Activated CD4-positive, alpha-beta T cell treated with anti-CD3 and anti-CD28 coated beads, Interleukin-2, amount 10 ng/mL, durations not matched to agents 7 days and 5 days (primary cell): ENCODE results near the gene ATL1. TPM values are rescaled to one million over a fixed set of nuclear protein-coding genes. Genes with fewer than 3 reads are reported as not detected.
A peak's percentile ranks its signal among the peaks of the same experiment; 100 is the strongest.

Source experiments
- CTCF ChIA-PET: fragments of 350-600 bp; sonication (Branson Sonifier 250); formaldehyde crosslinking; loops from one replicate; lab custom pipeline; 2021; ENCODE audit warnings: antibody characterized with exemption; lab: Charles Lee
- POLR2A ChIA-PET: fragments of 350-600 bp; sonication (Branson Sonifier 250); formaldehyde crosslinking; loops from one replicate; lab custom pipeline; 2021; ENCODE audit warnings: antibody characterized with exemption; lab: Charles Lee
- DNase-seq: peaks from one replicate; pipeline ENCODE4 v3.0.0-alpha.2; 2020
- H3K27ac Mint-ChIP-seq: one replicate; pipeline ENCODE4 v1.8.0; 2021; ENCODE audit warnings: mild to moderate bottlenecking, moderate library complexity, mixed read lengths
- H3K27me3 Mint-ChIP-seq: one replicate; pipeline ENCODE4 v1.8.0; 2021; ENCODE audit warnings: mixed read lengths
- H3K36me3 Mint-ChIP-seq: one replicate; pipeline ENCODE4 v1.8.0; 2021; ENCODE audit warnings: low read depth, mixed read lengths
- H3K4me1 Mint-ChIP-seq: one replicate; pipeline ENCODE4 v1.8.0; 2021; ENCODE audit warnings: mixed read lengths
- H3K4me3 Mint-ChIP-seq: one replicate; pipeline ENCODE4 v1.8.0; 2021; ENCODE audit warnings: mild to moderate bottlenecking, moderate library complexity, mixed read lengths
- H3K9me3 Mint-ChIP-seq: one replicate; pipeline ENCODE4 v1.8.0; 2021; ENCODE audit warnings: mixed read lengths
- total RNA-seq, 2 experiments: library from RNA; stranded (reverse); gene quantifications; one replicate each; pipeline ENCODE4 v1.2.3, GENCODE V29; 2021

Gene ATL1
- total RNA-seq, 2 experiments from 2014 or later, result 0.67 to 1.2 TPM

DNA sequence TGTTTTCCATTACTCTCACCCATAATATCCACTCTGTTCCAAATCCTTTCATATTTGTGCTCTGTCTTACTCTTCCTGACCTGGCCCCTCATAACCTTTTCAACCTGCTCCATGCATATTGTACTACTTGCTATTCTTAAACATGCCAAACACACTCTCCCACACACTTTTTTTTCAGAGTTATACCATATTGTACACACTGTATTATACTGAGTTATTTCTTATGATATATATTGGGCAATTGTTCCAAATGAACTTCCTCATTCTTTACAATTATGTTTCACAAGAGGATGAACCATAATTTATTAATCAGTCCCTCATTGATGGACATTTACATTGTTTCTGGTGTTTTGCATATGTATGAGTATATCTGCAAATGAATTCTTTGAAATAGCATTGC lies 18.5 kb downstream of the ATL1 start:
- no peaks in the 10 kb centered on the region for H3K4me1 Mint-ChIP-seq
- H3K36me3 Mint-ChIP-seq, result no peaks in the 10 kb centered on the region
- H3K4me3 Mint-ChIP-seq, result no peak overlapping the region
- DNase-seq, result no peak
- no peak overlapping the region for H3K27ac Mint-ChIP-seq
- ChIA-PET POLR2A (no interaction called here), CTCF (no interaction called here)
- H3K9me3 Mint-ChIP-seq, result no peaks in the 10 kb centered on the region
- H3K27me3 Mint-ChIP-seq, result peaks cover 9% of the 10 kb centered on the region

- Mint-ChIP-seq H3K4me3 (no peak overlapping the region), H3K36me3 (no peaks in the 10 kb centered on the region), H3K4me1 (no peaks in the 10 kb centered on the region), H3K27me3 (no peaks in the 10 kb centered on the region), H3K9me3 (no peaks in the 10 kb centered on the region), H3K27ac (no peak overlapping the region)
- no peak for DNase-seq
- CTCF ChIA-PET, result interaction anchor here (1.5 kb wide), 1 partner anchor 15 kb away, joined by 3 read pairs; no protein-coding TSS in a partner anchor
- POLR2A ChIA-PET, result no interaction called here
Measured at GRCh38 chr14:50590464-50590863, 30.5 kb downstream of the ATL1 start.

DNA sequence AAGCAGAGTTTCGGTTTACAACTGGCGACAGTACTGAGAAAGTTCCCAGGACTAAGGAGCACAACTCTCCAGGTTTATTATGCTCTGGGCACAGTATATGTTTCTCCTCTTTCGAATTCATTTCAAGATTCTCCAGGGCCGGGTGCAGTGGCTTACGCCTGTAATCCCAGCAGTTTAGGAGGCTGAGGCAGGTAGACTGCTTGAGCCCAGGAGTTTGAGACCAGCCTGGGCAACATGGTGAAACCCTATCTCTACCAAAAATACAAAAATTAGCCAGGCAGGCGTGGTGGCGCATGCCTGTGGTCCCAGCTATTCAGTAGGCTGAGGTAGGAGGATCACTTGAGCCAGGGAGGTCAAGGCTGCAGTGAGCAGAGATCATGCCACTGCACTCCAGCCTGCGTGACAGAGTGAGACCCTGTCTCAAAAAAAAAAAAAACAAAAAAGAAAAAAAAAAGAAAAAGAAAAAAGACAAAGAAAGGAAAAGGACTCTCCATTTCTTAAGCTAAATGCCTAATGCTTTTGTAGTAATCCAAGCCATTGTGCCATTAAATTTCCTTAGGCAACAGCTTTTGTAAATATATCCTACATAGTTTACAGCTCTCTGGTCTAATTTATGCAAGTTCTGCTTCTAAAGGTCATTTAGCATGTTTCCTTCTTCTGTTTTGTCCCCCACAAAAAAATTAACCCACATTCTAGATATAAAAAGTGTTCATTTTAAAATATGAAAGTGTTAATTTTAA lies 34.8 kb downstream of the ATL1 start:
- Mint-ChIP-seq H3K27ac (no peak overlapping the region), H3K9me3 (no peaks in the 10 kb centered on the region), H3K36me3 (no peaks in the 10 kb centered on the region), H3K4me3 (no peak overlapping the region), H3K4me1 (no peaks in the 10 kb centered on the region), H3K27me3 (no peaks in the 10 kb centered on the region)
- DNase-seq, result no peak
- POLR2A ChIA-PET, result no interaction called here
- CTCF ChIA-PET, result no interaction called here

- peaks cover 2% of the 10 kb centered on the region for H3K4me1 Mint-ChIP-seq
Measured at GRCh38 chr14:50598765-50599164, 38.8 kb downstream of the ATL1 start.

GRCh38 chr14:50599700-50600444 lies 39.9 kb downstream of the ATL1 start:
- Mint-ChIP-seq H3K36me3 (no peaks in the 10 kb centered on the region), H3K27me3 (no peaks in the 10 kb centered on the region), H3K4me3 (no peak overlapping the region), H3K4me1 (peaks cover 2% of the 10 kb centered on the region), H3K27ac (no peak overlapping the region), H3K9me3 (no peaks in the 10 kb centered on the region)
- DNase-seq, result peak; percentile 12
- POLR2A ChIA-PET, result interaction anchor here (0.7 kb wide), 1 partner anchor 16 kb away, joined by 4 read pairs; no protein-coding TSS in a partner anchor
- CTCF ChIA-PET, result no interaction called here

More at GRCh38 chr14:50598765-50599164, 38.8 kb downstream of the ATL1 start:
- Mint-ChIP-seq H3K36me3 (no peaks in the 10 kb centered on the region), H3K27ac (no peak overlapping the region), H3K27me3 (no peaks in the 10 kb centered on the region), H3K9me3 (no peaks in the 10 kb centered on the region), H3K4me3 (no peak overlapping the region)
- ChIA-PET POLR2A (no interaction called here), CTCF (no interaction called here)
- no peak for DNase-seq

GRCh38 chr14:50600849-50601248 lies 40.9 kb downstream of the ATL1 start:
- H3K9me3 Mint-ChIP-seq, result no peaks in the 10 kb centered on the region
- ChIA-PET CTCF (no interaction called here), POLR2A (interaction anchor here (0.7 kb wide), 1 partner anchor 15 kb away, joined by 4 read pairs; no protein-coding TSS in a partner anchor)
- no peaks in the 10 kb centered on the region for H3K36me3 Mint-ChIP-seq
- H3K27ac Mint-ChIP-seq, result no peak overlapping the region
- H3K4me3 Mint-ChIP-seq, result no peak overlapping the region
- H3K4me1 Mint-ChIP-seq, result peaks cover 2% of the 10 kb centered on the region
- H3K27me3 Mint-ChIP-seq, result peaks cover 2% of the 10 kb centered on the region
- DNase-seq, result no peak

- ChIA-PET POLR2A (no interaction called here), CTCF (interaction anchor here (1.0 kb wide), 1 partner anchor 11 kb away, joined by 3 read pairs; no protein-coding TSS in a partner anchor)
- H3K27ac Mint-ChIP-seq, result no peak overlapping the region
- H3K4me3 Mint-ChIP-seq, result no peak overlapping the region
- peaks cover 2% of the 10 kb centered on the region for H3K4me1 Mint-ChIP-seq
- H3K9me3 Mint-ChIP-seq, result no peaks in the 10 kb centered on the region
- DNase-seq, result no peak
- no peaks in the 10 kb centered on the region for H3K36me3 Mint-ChIP-seq
- peaks cover 2% of the 10 kb centered on the region for H3K27me3 Mint-ChIP-seq
Measured at GRCh38 chr14:50601394-50601793, 41.4 kb downstream of the ATL1 start.

GRCh38 chr14:50602035-50602434 lies 42.1 kb downstream of the ATL1 start:
- peaks cover 2% of the 10 kb centered on the region for H3K4me1 Mint-ChIP-seq
- CTCF ChIA-PET, result interaction anchor here (1.0 kb wide), 1 partner anchor 10 kb away, joined by 3 read pairs; no protein-coding TSS in a partner anchor
- POLR2A ChIA-PET, result no interaction called here
- H3K9me3 Mint-ChIP-seq, result no peaks in the 10 kb centered on the region
- no peak for DNase-seq
- H3K36me3 Mint-ChIP-seq, result no peaks in the 10 kb centered on the region
- peaks cover 2% of the 10 kb centered on the region for H3K27me3 Mint-ChIP-seq
- no peak overlapping the region for H3K4me3 Mint-ChIP-seq
- H3K27ac Mint-ChIP-seq, result no peak overlapping the region

DNA sequence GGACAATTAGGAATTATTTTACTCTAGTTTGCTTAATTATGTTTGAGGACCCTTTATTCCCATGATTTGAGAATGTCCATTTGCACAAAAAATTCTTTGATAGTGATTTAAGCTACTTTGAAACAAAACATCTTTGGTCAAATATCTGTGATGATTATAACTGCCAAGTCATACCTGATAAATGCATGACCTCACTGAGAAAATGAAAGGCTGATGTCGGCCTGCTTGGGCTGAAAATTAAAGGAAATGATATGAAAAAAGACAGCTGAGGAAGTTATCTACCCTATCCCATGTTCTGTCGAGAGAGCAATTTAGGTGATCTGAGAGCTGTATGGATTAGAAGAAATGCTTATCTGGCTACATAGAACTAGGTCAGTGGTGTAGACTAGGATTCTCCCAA lies 43.6 kb downstream of the ATL1 start:
- CTCF ChIA-PET, result interaction anchor here (0.7 kb wide), 1 partner anchor 174 kb away, joined by 3 read pairs; no protein-coding TSS in a partner anchor
- Mint-ChIP-seq H3K27ac (no peak overlapping the region), H3K4me1 (peaks cover 2% of the 10 kb centered on the region)

DNA sequence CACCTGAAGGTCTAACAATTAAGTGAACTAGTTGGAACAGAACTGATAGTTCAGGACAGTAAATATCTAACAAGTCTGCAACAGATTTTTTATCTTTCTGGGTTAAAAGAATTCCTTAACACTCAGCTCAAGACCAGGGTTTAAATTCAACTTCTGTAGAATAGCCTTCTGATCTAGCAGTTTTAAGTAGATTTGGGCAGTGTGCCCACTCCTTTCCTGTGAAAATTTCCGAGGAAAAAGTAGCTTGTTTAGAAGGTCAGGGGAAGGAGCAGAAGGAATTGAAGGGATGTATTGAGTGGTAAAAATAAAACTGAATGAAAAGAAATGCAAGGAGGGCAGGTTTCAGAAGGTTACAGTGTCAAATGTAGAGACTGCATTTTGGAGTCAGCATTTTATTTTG lies 45.8 kb downstream of the ATL1 start:
- POLR2A ChIA-PET, result no interaction called here
- Mint-ChIP-seq H3K4me3 (no peak overlapping the region), H3K9me3 (no peaks in the 10 kb centered on the region), H3K27ac (no peak overlapping the region), H3K27me3 (peaks cover 3% of the 10 kb centered on the region), H3K36me3 (no peaks in the 10 kb centered on the region), H3K4me1 (no peaks in the 10 kb centered on the region)
- CTCF ChIA-PET, result interaction anchor here (1.0 to 1.1 kb wide), 4 partner anchors 16 to 255 kb away, joined by 3 to 4 read pairs (median 3); no protein-coding TSS in a partner anchor
- DNase-seq, result no peak

More for the DNA sequence above, 43.6 kb downstream of the ATL1 start:
- POLR2A ChIA-PET, result no interaction called here
- Mint-ChIP-seq H3K9me3 (no peaks in the 10 kb centered on the region), H3K4me3 (no peak overlapping the region), H3K27me3 (peaks cover 2% of the 10 kb centered on the region), H3K36me3 (no peaks in the 10 kb centered on the region)
- no peak for DNase-seq

DNA sequence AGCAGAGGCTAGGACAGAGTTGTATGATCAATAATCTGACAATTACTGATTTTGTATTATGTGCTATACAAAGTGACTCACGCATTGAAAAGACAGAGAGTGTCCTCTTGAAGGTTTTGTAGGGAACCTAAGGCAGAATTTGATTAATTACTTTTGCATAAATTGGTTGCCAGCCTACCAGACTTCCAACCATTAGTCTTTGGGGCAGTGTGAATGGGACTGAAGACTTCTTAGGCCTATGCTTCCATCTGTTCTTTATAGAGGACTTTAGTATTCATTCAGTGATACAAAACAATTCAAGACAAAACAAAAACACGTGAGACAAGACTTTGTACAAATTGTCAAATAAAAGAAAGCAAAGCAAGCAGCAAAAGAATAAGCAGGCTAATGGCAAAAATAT lies 46.5 kb downstream of the ATL1 start:
- no peaks in the 10 kb centered on the region for H3K36me3 Mint-ChIP-seq
- no peaks in the 10 kb centered on the region for H3K4me1 Mint-ChIP-seq
- POLR2A ChIA-PET, result no interaction called here
- no peak overlapping the region for H3K4me3 Mint-ChIP-seq
- no peak overlapping the region for H3K27ac Mint-ChIP-seq
- CTCF ChIA-PET, result interaction anchor here (1.0 to 1.1 kb wide), 3 partner anchors 16 to 171 kb away, joined by 3 to 4 read pairs (median 3); no protein-coding TSS in a partner anchor
- DNase-seq, result no peak
- peaks cover 3% of the 10 kb centered on the region for H3K27me3 Mint-ChIP-seq
- H3K9me3 Mint-ChIP-seq, result no peaks in the 10 kb centered on the region

DNA sequence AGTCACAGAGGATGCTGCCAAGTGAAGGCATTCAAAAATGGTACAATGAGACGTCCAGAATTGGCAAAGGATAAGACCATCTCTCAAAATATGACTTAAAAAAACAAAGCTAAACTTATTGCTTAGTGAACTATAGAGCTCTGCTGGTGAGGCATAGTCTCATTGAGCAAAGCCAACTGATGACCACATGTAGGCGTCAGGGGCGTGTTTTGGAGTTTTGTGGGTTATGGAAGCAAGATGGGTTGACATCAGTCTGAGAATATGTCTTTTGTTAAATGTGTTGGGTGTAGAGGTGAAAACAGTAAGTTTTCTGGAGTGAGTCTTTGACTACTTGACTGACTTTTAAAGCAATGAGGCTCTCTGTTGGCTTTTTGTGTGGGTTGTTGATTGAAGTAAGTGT lies 47.2 kb downstream of the ATL1 start:
- Mint-ChIP-seq H3K27me3 (peaks cover 3% of the 10 kb centered on the region), H3K36me3 (no peaks in the 10 kb centered on the region), H3K27ac (no peak overlapping the region), H3K4me3 (no peak overlapping the region), H3K4me1 (no peaks in the 10 kb centered on the region), H3K9me3 (no peaks in the 10 kb centered on the region)
- ChIA-PET CTCF (interaction anchor here (0.8 to 1.4 kb wide), 2 partner anchors 14 to 27 kb away, joined by 3 read pairs; no protein-coding TSS in a partner anchor), POLR2A (no interaction called here)
- no peak for DNase-seq

- no peak for DNase-seq
- H3K27me3 Mint-ChIP-seq, result peaks cover 3% of the 10 kb centered on the region
- no peak overlapping the region for H3K4me3 Mint-ChIP-seq
- no peaks in the 10 kb centered on the region for H3K4me1 Mint-ChIP-seq
- ChIA-PET CTCF (interaction anchor here (0.8 to 1.4 kb wide), 2 partner anchors 13 to 26 kb away, joined by 3 read pairs; no protein-coding TSS in a partner anchor), POLR2A (no interaction called here)
- H3K36me3 Mint-ChIP-seq, result no peaks in the 10 kb centered on the region
- no peak overlapping the region for H3K27ac Mint-ChIP-seq
- H3K9me3 Mint-ChIP-seq, result no peaks in the 10 kb centered on the region
Measured at GRCh38 chr14:50607761-50608160, 47.8 kb downstream of the ATL1 start.
